Spleen (tissue), 7 donors: ENCODE results near the gene C1GALT1C1.

Experiments
- POLR2A ChIP-seq, 3 donors: fragments of 450-650 bp; IDR thresholded peaks; one replicate each; pipeline ENCODE4 v1.5.1; 2017; ENCODE audit warnings: antibody characterized with exemption in 3 of 3, mild to moderate bottlenecking in 1 of 3
- TF ChIP-seq, protein P1 (sequence below), 11 experiments: fragments of 200-600 bp in 7 of 11; fragments of 450-650 bp in 4 of 11; sonication (generic) in 4 of 11; IDR thresholded peaks in 8 of 11; conservative IDR thresholded peaks in 3 of 11; 1 replicate in 7 of 11; 2 replicates in 4 of 11; pipeline versions ENCODE4 v1.4.0 to v1.8.0; 2016 to 2021; ENCODE audit warnings: antibody characterized with exemption in 11 of 11, inconsistent platforms in 4 of 11, mild to moderate bottlenecking in 1 of 11
- donor health status: DM: no; HTN: no; CAD: no; lungs with moderate emphysema.
- donor health status: DM: no; HTN: no; CAD: no.
- donor health status: DM: no; HTN: no; CAD: no.

DNA sequence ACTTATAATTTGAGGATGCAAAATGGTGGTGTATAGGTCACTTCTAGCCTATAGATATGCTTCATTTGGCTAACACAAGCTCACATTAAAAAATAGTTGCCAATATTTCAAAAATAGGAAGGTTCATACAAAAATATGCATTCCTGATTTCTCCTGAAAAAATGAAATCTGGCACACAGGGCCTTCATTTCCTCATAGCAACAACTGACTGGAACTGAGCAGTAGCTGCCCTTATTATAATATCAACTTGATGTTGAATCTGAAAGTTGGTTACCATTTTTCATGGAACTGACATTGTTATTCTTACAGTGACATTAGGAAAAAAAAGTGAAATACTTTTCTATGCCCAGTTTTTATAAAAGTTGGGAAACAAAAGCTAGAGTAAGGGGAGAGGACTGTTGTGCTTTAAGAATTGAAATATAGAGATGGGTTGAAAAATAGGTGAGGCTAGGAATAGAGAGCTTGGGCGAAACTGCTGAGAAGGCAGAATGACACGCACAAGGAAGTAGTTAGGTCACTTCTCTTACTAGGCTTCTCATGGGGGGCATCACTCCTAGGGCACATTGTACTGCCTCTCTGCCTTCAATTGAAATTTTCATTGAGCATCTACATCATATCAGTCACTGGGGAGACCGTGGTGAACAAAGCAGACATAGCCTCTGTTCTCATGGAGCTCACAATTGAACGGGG, 43.1 kb upstream of the C1GALT1C1 start:
- TF ChIP-seq, protein P1, sequence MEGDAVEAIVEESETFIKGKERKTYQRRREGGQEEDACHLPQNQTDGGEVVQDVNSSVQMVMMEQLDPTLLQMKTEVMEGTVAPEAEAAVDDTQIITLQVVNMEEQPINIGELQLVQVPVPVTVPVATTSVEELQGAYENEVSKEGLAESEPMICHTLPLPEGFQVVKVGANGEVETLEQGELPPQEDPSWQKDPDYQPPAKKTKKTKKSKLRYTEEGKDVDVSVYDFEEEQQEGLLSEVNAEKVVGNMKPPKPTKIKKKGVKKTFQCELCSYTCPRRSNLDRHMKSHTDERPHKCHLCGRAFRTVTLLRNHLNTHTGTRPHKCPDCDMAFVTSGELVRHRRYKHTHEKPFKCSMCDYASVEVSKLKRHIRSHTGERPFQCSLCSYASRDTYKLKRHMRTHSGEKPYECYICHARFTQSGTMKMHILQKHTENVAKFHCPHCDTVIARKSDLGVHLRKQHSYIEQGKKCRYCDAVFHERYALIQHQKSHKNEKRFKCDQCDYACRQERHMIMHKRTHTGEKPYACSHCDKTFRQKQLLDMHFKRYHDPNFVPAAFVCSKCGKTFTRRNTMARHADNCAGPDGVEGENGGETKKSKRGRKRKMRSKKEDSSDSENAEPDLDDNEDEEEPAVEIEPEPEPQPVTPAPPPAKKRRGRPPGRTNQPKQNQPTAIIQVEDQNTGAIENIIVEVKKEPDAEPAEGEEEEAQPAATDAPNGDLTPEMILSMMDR (IDR thresholded peaks at IDR 0.05 in 8 of 11, conservative IDR thresholded peaks at IDR 0.05 in 3 of 11), result no peak
- no peak for TF ChIP-seq POLR2A (IDR thresholded peaks at IDR 0.05)
